ENCODE measurements around the gene TIMM23.

- TF ChIP-seq CTCF (conservative IDR thresholded peaks at IDR 0.05 in 1 of 2, IDR thresholded peaks at IDR 0.05 in 1 of 2; ENCODE audit: low read depth in 1 of 2, low read length in 2 of 2) (no peak), EZH2 (IDR thresholded peaks at IDR 0.05; ENCODE audit: low read length, missing control alignments) (no peak)
Measured at GRCh38 chr10:46037107-46037825, 65.0 kb downstream of the TIMM23 start.

Data from fibroblast of lung (primary cell).